GM12878 (cell line): ENCODE data around the gene SLC27A5.
"Not testable (repeated sequence)": the region's sequence is repeated elsewhere in the genome, so short reads cannot be mapped to it uniquely, and the experiment has no call there.

Experiments
- CEBPB ChIP-seq, 2 experiments: fragments of 150-350 bp in 1 of 2; IDR thresholded peaks; 2 replicates each; pipeline ENCODE4 v1.6.1; 2012 to 2014; ENCODE audit warnings: low read depth in 2 of 2, low read length in 2 of 2, borderline replicate concordance in 1 of 2, inconsistent platforms in 1 of 2
- IRF4 ChIP-seq: IDR thresholded peaks from 2 replicates; pipeline ENCODE4 v1.6.1; 2011; ENCODE audit warnings: low read depth, low read length
- TF ChIP-seq, protein P1 (sequence below), 3 experiments: IDR thresholded peaks in 2 of 3; conservative IDR thresholded peaks in 1 of 3; 2 replicates each; pipeline ENCODE4 v1.5.1; 2011; ENCODE audit warnings: low read depth in 3 of 3, low read length in 3 of 3, mild to moderate bottlenecking in 3 of 3, control low read depth in 2 of 3, moderate library complexity in 2 of 3, inconsistent platforms in 1 of 3, mixed read lengths in 1 of 3; ENCODE audit not compliant: control insufficient read depth in 2 of 3, insufficient read depth in 1 of 3; ENCODE audit errors: extremely low read depth in 1 of 3
- TF ChIP-seq, protein P2 (sequence below): fragments of 450-650 bp; IDR thresholded peaks from 2 replicates; pipeline ENCODE4 v1.6.1; 2016; ENCODE audit warnings: mild to moderate bottlenecking

DNA sequence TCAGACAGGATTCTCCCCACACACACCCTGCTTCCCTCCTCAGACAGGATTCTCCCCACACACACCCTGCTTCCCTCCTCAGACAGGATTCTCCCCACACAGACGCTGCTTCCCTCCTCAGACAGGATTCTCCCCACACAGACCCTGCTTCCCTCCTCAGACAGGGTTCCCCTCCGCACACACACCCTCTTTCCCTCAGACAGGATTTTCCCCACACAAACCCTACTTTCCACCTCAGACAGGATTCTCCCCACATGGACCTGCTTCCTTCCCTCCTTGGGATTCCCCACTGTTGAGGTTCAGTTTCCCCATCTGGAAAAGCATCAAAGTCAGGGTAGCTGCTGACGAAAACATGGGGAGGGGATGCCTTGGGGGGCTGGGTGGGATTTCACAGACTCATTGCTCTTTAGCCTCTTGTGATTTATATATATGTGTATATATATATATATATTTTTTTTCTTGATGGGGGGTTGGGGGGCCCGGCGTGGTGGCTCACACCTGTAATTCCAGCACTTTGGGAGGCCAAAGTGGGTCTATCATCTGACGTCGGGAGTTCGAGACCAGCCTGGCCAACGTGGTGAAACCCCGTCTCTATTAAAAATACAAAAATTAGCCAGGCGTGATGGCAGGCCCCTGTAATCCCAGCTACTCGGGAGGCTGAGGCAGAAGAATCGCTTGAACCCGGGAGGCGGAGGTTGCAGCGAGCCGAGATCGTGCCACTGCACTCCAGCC is 31.0 kb upstream of the SLC27A5 start:
- not testable (repeated sequence) for TF ChIP-seq IRF4; CEBPB (IDR thresholded peaks at IDR 0.05; ENCODE audit: borderline replicate concordance in 1 of 2, low read depth in 2 of 2, low read length in 2 of 2)
- TF ChIP-seq, protein P1, sequence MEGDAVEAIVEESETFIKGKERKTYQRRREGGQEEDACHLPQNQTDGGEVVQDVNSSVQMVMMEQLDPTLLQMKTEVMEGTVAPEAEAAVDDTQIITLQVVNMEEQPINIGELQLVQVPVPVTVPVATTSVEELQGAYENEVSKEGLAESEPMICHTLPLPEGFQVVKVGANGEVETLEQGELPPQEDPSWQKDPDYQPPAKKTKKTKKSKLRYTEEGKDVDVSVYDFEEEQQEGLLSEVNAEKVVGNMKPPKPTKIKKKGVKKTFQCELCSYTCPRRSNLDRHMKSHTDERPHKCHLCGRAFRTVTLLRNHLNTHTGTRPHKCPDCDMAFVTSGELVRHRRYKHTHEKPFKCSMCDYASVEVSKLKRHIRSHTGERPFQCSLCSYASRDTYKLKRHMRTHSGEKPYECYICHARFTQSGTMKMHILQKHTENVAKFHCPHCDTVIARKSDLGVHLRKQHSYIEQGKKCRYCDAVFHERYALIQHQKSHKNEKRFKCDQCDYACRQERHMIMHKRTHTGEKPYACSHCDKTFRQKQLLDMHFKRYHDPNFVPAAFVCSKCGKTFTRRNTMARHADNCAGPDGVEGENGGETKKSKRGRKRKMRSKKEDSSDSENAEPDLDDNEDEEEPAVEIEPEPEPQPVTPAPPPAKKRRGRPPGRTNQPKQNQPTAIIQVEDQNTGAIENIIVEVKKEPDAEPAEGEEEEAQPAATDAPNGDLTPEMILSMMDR (IDR thresholded peaks at IDR 0.05 in 2 of 3, conservative IDR thresholded peaks at IDR 0.05 in 1 of 3; ENCODE audit: control insufficient read depth in 2 of 3, extremely low read depth in 1 of 3, insufficient read depth in 1 of 3, low read depth in 3 of 3, low read length in 3 of 3): not testable (repeated sequence)
- TF ChIP-seq, protein P2, sequence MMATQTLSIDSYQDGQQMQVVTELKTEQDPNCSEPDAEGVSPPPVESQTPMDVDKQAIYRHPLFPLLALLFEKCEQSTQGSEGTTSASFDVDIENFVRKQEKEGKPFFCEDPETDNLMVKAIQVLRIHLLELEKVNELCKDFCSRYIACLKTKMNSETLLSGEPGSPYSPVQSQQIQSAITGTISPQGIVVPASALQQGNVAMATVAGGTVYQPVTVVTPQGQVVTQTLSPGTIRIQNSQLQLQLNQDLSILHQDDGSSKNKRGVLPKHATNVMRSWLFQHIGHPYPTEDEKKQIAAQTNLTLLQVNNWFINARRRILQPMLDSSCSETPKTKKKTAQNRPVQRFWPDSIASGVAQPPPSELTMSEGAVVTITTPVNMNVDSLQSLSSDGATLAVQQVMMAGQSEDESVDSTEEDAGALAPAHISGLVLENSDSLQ: not testable (repeated sequence)
